Heart right ventricle (tissue), 16 donors: ENCODE measurements around the gene SMIM35. TPM values are rescaled to one million over a fixed set of nuclear protein-coding genes. Genes with fewer than 3 reads are reported as not detected.
A peak's percentile ranks its signal among the peaks of the same experiment; 100 is the strongest.

Experiments used
- ATAC-seq, 8 donors: fragments of 200-7000 bp; cut with Tn5 transposase; one replicate each; pipeline ENCODE4 v1.9.1; 2020; ENCODE audit warnings: mild to moderate bottlenecking in 8 of 8, moderate library complexity in 8 of 8, moderate number of reproducible peaks in 1 of 8
- DNase-seq, 2 donors: peaks; one replicate each; pipeline ENCODE4 v3.0.0-alpha.2; 2020
- H3K27ac ChIP-seq, 10 donors: fragments of 200-600 bp; sonication (generic) in 2 of 10; one replicate each; pipeline versions ENCODE4 v1.5.0 to v1.8.0; 2020 to 2022; ENCODE audit warnings: mild to moderate bottlenecking in 3 of 10
- H3K27me3 ChIP-seq, 7 donors: fragments of 200-600 bp; one replicate each; pipeline ENCODE4 v1.8.0; 2021 to 2022; ENCODE audit warnings: mild to moderate bottlenecking in 2 of 7
- H3K36me3 ChIP-seq, 9 donors: fragments of 200-600 bp; sonication (generic) in 1 of 9; one replicate each; pipeline versions ENCODE4 v1.5.0 to v1.8.0; 2020 to 2022; ENCODE audit warnings: mild to moderate bottlenecking in 2 of 9
- H3K4me1 ChIP-seq, 9 donors: fragments of 200-600 bp; sonication (generic) in 1 of 9; one replicate each; pipeline versions ENCODE4 v1.5.0 to v1.8.0; 2020 to 2022; ENCODE audit warnings: mild to moderate bottlenecking in 4 of 9
- H3K4me3 ChIP-seq, 10 donors: fragments of 200-600 bp; sonication (generic) in 2 of 10; one replicate each; pipeline versions ENCODE4 v1.5.0 to v1.8.0; 2020 to 2022; ENCODE audit warnings: mild to moderate bottlenecking in 7 of 10, moderate library complexity in 2 of 10
- H3K9me3 ChIP-seq, 11 donors: fragments of 200-600 bp in 10 of 11; sonication (generic) in 2 of 11; one replicate each; pipeline versions ENCODE4 v1.5.0 to v1.8.0; 2013 to 2022; ENCODE audit warnings: mild to moderate bottlenecking in 2 of 11, control low read depth in 1 of 11, moderate library complexity in 1 of 11
- WGBS, 2 donors: extraction: QIAGEN DNeasy Blood & Tissue Kit; methylation state at CpG; one replicate each; pipeline ENCODE4 v1.1.7; 2013; ENCODE audit warnings: inconsistent platforms in 1 of 2; 5-methylcytosine and 5-hydroxymethylcytosine counted together
- intact Hi-C, 10 donors: fragments of 100-400 bp; cut with DNase I; formaldehyde crosslinking; loops; one replicate each; pipeline versions ENCODE4 v1.11.1 to v1.14.2; 2022
- polyA plus RNA-seq, 2 donors: library from polyadenylated mRNA; stranded (reverse); fragments of 200-250 nt; gene quantifications; one replicate each; pipeline ENCODE4 v1.2.3, GENCODE V29; 2013
- total RNA-seq, 10 donors: library from RNA; stranded (reverse); fragmentation: NEBNext Ultra II Directional in 3 of 10; extraction: Animal tissue kit (Norgen Biotek cat#: 25700) in 3 of 10; gene quantifications; one replicate each; pipeline versions ENCODE4 v1.2.1 to v1.2.4, GENCODE V29; 2021 to 2023
- TF ChIP-seq, protein P1 (sequence below), 9 donors: fragments of 200-600 bp; sonication (generic) in 2 of 9; IDR thresholded peaks; one replicate each; pipeline versions ENCODE4 v1.5.0 to v1.8.0; 2021 to 2022; ENCODE audit warnings: antibody characterized with exemption in 9 of 9, mild to moderate bottlenecking in 5 of 9, moderate library complexity in 1 of 9
- donor health status: Arrhythmogenic right ventricular cardiomyopathy.
- donor health status: ischemic (EF 13 %, LVEDD 7.1; RV severe dilation, severe dysfunction).
- donor health status: healthy with polysubstance abuse.
- donor health status: DM: no; HTN: yes; CAD: no.
- donor health status: DM: no; HTN: no; CAD: no.
- donor health status: ischemic (EF 25% LVEDD 6.9; RV normal size, moderate dysfunction).
- donor health status: ischemic (EF 25% LVEDD 5.7; RV mildly dilated, moderate dysfunction).
- donor health status: healthy.
- donor health status: DM: yes; HTN: yes; CAD: no.
- donor health status: Ischemic cardiomyopathy.
- donor health status: ischemic (EF 35%, LVEDD 5.7; RV mildly dilated, moderate dysfunction).
- donor health status: nonischemic (EF 11% LVEDD 7.7; RV severe dilation, severe dysfunction).
- donor health status: DM: yes; HTN: yes; CAD: no.
- donor health status: PGD.
- donor health status: ischemic (EF 29% LVEDD 5.4; RV normal size, mild dysfunction).
- donor health status: nonischemic (EF 23%, LVEDD 6.1; RV moderate dilation, normal function).

The SMIM35 gene
- total and polyA plus RNA-seq, 12 donors = not detected

- Histone ChIP-seq H3K27ac (no peak overlapping the region), H3K27me3 (no peaks in the 10 kb centered on the region), H3K4me3 (no peak overlapping the region), H3K4me1 (peaks cover 0 to 33% (median 0%) of the 10 kb centered on the region in 9 donors), H3K36me3 (no peaks in the 10 kb centered on the region), H3K9me3 (no peaks in the 10 kb centered on the region)
- no peak for ATAC-seq
- TF ChIP-seq, protein P1, sequence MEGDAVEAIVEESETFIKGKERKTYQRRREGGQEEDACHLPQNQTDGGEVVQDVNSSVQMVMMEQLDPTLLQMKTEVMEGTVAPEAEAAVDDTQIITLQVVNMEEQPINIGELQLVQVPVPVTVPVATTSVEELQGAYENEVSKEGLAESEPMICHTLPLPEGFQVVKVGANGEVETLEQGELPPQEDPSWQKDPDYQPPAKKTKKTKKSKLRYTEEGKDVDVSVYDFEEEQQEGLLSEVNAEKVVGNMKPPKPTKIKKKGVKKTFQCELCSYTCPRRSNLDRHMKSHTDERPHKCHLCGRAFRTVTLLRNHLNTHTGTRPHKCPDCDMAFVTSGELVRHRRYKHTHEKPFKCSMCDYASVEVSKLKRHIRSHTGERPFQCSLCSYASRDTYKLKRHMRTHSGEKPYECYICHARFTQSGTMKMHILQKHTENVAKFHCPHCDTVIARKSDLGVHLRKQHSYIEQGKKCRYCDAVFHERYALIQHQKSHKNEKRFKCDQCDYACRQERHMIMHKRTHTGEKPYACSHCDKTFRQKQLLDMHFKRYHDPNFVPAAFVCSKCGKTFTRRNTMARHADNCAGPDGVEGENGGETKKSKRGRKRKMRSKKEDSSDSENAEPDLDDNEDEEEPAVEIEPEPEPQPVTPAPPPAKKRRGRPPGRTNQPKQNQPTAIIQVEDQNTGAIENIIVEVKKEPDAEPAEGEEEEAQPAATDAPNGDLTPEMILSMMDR (IDR thresholded peaks at IDR 0.05) = no peak
- intact Hi-C loops = loop anchor here (5.0 to 10.0 kb wide), 9 partner anchors 100 to 633 kb away; no protein-coding TSS in a partner anchor
- WGBS, 2 donors = 76 to 89% methylated on average over 12 of the region's 12 CpGs
- no peak for DNase-seq
Observed at GRCh38 chr11:118054712-118055640, 31.8 kb downstream of the SMIM35 start.

GRCh38 chr11:118052581-118053206, 34.1 kb downstream of the SMIM35 start:
- no peaks in the 10 kb centered on the region for H3K9me3 ChIP-seq
- TF ChIP-seq, protein P1 (IDR thresholded peaks at IDR 0.05) = no peak
- no peak overlapping the region for H3K4me3 ChIP-seq
- peaks cover 0 to 28% (median 0%) of the 10 kb centered on the region in 9 donors for H3K4me1 ChIP-seq
- no peaks in the 10 kb centered on the region for H3K27me3 ChIP-seq
- DNase-seq = no peak
- 76 to 85% methylated on average over 13 of the region's 13 CpGs for WGBS, 2 donors
- intact Hi-C loops = loop anchor here (1.0 to 10.0 kb wide), 14 partner anchors 98 to 630 kb away; no protein-coding TSS in a partner anchor
- H3K27ac ChIP-seq = peak overlapping the region in 1 of 10 donors; percentile 73
- no peaks in the 10 kb centered on the region for H3K36me3 ChIP-seq
- peak in 5 of 8 donors; percentile 3 to 27 (median 15) for ATAC-seq

GRCh38 chr11:118051611-118052461, 34.9 kb downstream of the SMIM35 start:
- H3K36me3 ChIP-seq = no peaks in the 10 kb centered on the region
- H3K27me3 ChIP-seq = no peaks in the 10 kb centered on the region
- ATAC-seq (peak in 5 of 8 donors; percentile 12 to 34 (median 24)), DNase-seq (no peak)
- TF ChIP-seq, protein P1 (IDR thresholded peaks at IDR 0.05) = no peak
- intact Hi-C loops = loop anchor here (2.0 to 10.0 kb wide), 12 partner anchors 97 to 630 kb away; no protein-coding TSS in a partner anchor
- no peak overlapping the region for H3K4me3 ChIP-seq
- H3K9me3 ChIP-seq = no peaks in the 10 kb centered on the region
- 70 to 82% methylated on average over 16 of the region's 16 CpGs for WGBS, 2 donors
- H3K4me1 ChIP-seq = peaks cover 0 to 30% (median 0%) of the 10 kb centered on the region in 9 donors
- H3K27ac ChIP-seq = peak overlapping the region in 1 of 10 donors; percentile 75
